Measurements from ENCODE around the gene SPDYE6.
"Not testable (repeated sequence)": the region's sequence is repeated elsewhere in the genome, so short reads cannot be mapped to it uniquely, and the experiment has no call there.

The SPDYE6 gene

DNA sequence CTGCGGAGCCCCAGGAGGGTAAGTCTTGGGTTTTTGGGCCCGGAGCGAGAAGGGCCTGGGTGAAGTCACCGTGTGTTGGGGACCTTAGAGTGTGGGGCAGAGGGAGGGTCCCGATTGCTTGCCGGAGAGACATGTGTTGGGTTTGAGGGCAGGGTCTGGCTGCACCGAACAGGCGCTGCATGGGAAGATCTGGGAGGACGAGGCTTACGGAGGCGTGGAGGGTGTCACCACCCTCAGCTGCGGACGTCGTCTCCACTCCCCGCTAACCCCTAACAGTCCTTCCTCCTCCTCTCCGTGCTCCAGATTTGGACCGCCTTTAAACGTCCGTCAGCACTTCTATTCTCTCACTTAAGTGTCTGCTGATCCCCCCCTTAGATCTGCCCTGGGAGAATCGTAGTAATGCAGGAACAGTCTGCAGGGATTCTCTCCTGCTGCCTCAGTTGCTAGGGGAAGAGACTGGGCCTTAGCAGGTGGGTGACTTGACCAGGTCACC, 8.2 kb upstream of the SPDYE6 start:
- DNase-seq (ENCODE audit: low read depth in 3 of 3, low spot score in 1 of 3): peak in 1 of 3 donors; percentile 1

DNA sequence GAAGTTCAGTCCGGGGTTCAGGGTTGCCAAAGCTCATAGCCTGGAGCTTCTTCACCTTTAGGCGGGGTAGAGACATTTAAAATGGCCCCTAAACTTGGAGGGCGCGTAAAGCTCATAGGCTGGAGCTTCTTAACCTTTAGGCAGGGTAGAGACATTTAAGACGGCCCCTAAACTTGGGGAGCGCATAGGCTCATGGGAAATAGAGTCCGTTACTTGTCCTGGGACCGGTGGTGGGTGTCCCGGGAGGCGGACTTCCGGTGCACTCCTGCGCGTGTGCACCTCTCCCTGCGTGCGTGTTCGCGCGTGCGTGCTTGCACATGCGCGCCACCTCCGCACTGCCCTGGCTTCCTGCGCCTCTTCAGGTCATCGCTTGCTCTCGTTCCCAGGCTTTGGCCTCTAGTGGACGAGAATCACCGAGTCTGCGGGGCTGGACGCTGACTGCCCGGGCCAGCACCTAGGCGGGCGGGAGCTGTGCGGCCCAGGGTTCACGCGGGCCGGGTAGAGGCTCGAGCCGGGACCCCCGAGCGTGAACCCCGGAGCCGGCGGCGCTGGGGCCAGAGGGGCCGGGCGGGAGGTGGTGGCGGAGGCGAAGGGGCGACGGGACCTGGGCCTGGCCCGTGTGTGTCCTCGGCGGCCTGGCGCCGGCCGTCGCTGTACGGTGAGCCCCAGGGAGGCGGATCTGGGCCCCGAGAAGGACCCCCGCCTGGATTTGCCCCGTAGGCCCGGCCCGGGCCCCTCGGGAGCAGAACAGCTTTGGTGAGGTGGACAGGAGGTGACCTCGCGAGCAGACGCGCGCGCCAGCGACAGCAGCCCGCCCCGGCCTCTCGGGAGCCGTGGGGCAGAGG, 7.5 kb upstream of the SPDYE6 start:
- peak; percentile 75 to 87 (median 78) for DNase-seq (ENCODE audit: low read depth in 3 of 3, low spot score in 1 of 3)

DNA sequence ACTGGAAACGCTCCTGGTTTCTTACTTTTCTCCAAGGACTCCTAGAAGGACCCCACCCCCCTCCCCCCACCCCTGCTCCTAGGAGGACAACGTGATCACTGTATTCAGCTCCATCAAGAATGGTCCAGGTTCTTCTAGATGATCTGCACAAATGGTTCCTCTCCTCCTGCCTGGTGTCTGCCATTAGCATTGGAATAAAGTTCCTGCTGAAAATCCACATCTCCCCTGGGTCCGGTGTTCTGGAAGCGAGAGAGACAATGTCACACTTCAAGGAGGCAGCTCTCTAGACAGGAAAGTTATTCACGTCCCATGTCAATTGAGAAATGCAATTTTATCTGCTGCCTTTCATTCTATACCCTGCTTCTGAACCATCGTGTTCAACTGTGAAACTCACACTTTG, 9.3 kb downstream of the SPDYE6 start:
- not testable (repeated sequence) for DNase-seq (ENCODE audit: low read depth in 3 of 3, low spot score in 1 of 3)

- DNase-seq (ENCODE audit: low read depth in 3 of 3, low spot score in 1 of 3): not testable (repeated sequence)
Measured at GRCh38 chr7:102340599-102341368, 15.5 kb downstream of the SPDYE6 start.

GRCh38 chr7:102337420-102337819, 18.8 kb downstream of the SPDYE6 start:
- DNase-seq (ENCODE audit: low read depth in 3 of 3, low spot score in 1 of 3): not testable (repeated sequence)

DNA sequence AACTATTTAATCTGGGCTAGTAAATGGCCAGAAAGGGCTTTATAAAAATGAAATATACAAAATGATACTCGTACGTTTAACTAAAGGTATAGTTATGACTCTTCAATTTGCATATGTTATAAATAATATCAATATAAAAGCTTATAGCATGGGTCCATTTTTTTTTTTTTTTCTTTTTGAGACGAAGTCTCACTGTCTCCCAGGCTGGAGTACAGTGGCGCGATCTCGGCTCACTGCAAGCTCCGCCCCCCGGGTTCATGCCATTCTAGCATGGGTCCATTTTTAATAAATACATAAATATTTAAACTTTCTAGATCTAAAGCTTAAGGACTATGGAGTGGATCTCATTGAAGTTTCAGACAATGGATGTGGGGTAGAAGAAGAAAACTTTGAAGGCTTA, 19.2 kb downstream of the SPDYE6 start:
- not testable (repeated sequence) for DNase-seq (ENCODE audit: low read depth in 3 of 3, low spot score in 1 of 3)

GRCh38 chr7:102335574-102335973, 20.7 kb downstream of the SPDYE6 start:
- not testable (repeated sequence) for DNase-seq (ENCODE audit: low read depth in 3 of 3, low spot score in 1 of 3)

DNA sequence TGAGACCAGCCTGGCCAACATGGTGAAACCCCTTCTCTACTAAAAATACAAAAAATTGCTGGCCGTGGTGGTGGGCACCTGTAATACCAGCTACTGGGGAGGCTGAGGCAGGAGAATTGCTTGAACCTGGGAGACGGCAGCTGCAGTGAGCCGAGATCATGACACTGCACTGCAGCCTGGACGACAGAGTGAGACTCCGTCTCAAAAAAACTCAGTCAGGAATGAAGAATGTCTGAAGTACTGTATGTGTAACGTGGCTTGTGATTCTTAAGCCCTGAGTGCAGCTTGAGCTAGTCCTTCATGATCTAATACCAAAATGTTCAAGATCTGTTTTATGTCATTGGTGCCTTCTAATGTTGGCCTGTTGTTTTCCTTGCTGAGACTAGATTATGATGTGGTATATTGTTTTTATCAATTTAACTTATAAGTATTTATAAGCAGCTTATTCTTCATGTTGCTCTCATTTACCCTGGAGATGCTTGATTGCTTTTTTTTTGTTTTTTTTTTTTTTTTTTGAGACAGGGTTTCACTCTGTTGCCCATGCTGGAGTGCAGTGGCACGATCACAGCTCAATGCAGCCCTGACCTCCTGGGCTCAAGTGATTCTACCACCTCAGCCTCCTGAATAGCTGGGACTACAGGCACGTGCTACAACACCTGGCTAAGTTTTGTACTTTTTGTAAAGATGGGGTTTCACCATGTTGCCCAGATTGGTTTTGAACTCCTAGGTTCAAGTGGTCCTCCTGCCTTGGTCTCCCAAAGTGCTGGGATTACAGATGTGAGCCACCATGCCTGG, 25.4 kb downstream of the SPDYE6 start:
- not testable (repeated sequence) for DNase-seq (ENCODE audit: low read depth in 3 of 3, low spot score in 1 of 3)

DNA sequence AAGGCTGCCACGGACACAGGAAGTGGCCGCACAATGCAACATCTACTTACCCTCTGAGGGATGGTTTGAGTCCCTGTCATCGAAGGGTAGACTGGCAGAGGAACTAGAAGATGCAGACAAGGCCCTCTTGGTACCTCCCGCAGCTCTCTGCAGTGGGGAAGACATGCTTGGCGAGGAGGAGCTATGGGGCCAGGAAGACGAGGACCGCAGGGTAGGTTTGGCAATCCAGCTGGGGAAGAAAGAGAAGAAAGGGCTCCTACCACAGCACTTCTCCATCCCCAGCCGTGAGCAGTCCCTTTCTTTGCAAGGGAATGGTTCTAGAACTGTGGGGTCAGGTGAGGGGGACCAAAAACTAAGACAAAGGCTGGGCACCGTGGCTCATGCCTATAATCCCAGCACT, 26.9 kb downstream of the SPDYE6 start:
- DNase-seq (ENCODE audit: low read depth in 3 of 3, low spot score in 1 of 3): not testable (repeated sequence)

DNA sequence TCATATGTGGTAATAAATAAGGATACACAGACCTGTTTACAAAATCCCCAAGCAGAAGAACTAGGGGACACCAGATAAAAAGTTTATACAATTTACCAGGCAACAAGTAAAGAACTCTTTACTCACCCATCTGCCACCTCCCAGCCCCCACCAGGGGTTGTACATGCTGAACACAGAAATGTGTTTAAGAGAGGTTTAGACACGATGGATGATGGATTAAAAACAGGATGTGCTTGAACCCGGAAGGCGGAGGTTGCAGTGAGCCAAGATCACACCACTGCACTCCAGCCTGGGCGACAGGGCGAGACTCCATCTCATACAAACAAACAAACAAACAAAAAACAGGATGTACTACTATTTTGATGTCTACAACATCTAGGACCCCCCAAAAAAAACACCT, 27.4 kb downstream of the SPDYE6 start:
- DNase-seq (ENCODE audit: low read depth in 3 of 3, low spot score in 1 of 3): not testable (repeated sequence)

GRCh38 chr7:102327183-102327582, 29.1 kb downstream of the SPDYE6 start:
- DNase-seq (ENCODE audit: low read depth in 3 of 3, low spot score in 1 of 3): not testable (repeated sequence)

DNA sequence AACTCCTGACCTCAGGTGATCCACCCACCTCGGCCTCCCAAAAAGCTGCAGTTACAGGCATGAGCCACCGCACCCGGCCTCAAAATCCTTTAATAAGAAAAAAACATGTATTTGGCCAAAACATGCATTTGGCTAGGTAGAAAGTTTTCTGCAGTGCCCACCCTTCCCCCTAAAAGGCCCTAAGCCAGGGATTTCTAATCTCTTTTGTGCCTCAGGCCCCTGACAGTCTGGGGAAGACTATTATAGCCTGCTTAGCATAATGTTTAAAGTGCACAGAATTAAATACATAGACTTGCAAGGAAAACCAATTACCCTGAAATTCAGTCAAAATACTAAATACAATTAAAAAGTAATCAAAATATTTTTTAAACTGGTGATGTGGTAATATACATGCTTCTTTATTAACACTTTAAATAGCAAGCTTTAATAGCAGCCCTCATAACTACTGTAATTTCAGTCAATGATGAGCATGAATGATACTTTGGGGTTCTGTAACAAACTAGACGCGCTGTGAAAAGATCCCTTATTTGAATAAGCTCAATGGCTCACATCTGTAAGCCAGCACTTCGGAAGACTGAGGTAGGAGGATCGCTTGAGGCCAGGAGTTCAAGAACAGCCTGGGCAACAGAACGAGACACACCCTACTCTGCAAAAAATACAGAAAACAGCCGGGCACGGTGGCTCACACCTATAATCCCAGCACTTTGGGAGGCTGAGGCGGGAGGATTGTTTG, 29.9 kb downstream of the SPDYE6 start:
- DNase-seq (ENCODE audit: low read depth in 3 of 3, low spot score in 1 of 3): no peak

- DNase-seq (ENCODE audit: low read depth in 3 of 3, low spot score in 1 of 3): not testable (repeated sequence)
Measured at GRCh38 chr7:102325106-102325505, 31.1 kb downstream of the SPDYE6 start.

- no peak for DNase-seq (ENCODE audit: low read depth in 3 of 3, low spot score in 1 of 3)
Measured at GRCh38 chr7:102323914-102324195, 32.4 kb downstream of the SPDYE6 start.

- DNase-seq (ENCODE audit: low read depth in 3 of 3, low spot score in 1 of 3): no peak
Measured at GRCh38 chr7:102322202-102322715, 34.0 kb downstream of the SPDYE6 start.

DNA sequence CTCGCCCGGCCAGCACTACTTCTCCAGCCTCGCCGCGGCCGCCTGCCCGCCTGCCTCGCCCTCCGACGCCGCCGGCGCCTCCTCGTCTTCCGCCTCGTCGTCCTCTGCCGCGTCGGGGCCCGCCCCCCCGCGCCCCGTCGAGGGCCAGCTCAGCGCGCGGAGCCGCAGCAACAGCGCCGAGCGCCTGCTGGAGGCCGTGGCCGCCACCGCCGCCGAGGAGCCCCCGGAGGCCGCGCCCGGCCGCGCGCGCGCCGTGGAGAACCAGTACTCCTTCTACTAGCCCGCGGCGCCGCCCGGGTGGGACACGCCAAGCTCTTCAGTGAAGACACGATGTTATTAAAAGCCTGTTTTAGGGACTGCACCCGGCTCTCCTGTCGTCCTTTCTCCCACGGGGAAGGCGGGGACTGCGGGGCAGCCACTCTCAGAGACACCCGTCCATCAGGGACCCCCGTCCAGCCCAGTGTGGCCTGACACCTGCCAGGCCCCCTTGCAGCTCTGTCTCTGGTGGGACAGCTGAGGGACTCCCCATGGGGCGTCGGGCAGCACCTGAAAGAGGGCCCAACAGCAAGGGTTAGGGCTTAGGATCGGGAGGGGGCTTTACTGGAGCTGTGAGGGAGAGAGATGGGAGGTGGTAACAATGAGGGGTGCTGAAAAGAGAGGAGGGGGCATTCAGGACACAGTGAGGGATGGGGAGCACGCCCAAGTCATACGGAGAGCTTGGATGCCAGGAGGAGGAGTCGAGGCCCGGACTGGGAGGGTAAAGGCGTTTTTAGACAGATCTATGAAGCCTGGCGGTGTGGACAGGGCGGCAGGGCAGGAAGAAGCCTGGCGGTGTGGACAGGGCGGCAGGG, 34.7 kb downstream of the SPDYE6 start:
- no peak for DNase-seq (ENCODE audit: low read depth in 3 of 3, low spot score in 1 of 3)

- DNase-seq (ENCODE audit: low read depth in 3 of 3, low spot score in 1 of 3): no peak
Measured at GRCh38 chr7:102320601-102321350, 35.5 kb downstream of the SPDYE6 start.

- DNase-seq (ENCODE audit: low read depth in 3 of 3, low spot score in 1 of 3): no peak
Measured at GRCh38 chr7:102320181-102320580, 36.1 kb downstream of the SPDYE6 start.

DNA sequence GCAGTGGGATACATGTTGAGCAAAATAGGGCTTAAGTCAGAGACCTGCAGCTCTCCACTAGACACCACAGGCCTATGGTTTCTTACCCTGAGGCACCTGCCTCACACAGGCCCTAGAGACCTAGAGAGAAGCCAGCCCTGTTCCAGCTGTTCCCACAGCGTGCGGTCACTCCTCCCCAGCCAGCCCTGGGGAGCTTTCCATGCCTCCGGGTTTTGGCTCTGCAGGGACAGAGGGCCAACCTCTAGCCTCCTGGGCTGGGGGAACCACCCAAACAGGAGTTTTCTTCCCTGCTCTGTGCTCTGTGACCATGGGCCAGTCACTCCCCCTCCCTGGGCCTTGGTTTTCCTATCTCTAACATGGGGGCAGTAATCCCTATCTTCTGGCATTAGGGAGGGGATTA, 36.6 kb downstream of the SPDYE6 start:
- DNase-seq (ENCODE audit: low read depth in 3 of 3, low spot score in 1 of 3): no peak
